ENCODE results near the gene GNB2. TPM values are rescaled to one million over a fixed set of nuclear protein-coding genes. Genes with fewer than 3 reads are reported as not detected.

GNB2 gene
- total and polyA plus RNA-seq, 2 donors from 2014 or later: 234 to 265 TPM

DNA sequence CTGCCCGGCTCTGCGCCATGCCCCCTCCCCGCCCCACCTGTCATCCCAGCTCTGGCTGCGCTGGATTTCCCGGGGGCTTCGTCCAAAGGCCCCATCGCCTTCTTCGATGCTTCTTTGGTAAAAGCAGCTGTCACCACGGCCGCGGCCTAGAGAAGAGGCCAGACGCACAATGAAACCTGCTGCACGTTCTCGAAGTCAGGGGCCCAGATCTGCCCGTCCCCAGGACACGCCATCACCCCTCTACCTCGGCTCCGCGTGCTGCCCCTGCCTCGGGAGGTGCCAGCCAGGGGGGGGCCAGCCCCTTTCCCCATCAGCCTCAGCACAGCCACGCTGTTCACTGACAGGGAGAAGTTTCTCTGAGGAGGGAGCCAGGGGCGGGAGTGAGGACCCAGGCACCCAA lies 13.7 kb downstream of the GNB2 start:
- DNase-seq (no peak), FAIRE-seq (no peak)
- H3K27ac ChIP-seq (ENCODE audit: low read depth in 2 of 2, low read length in 2 of 2): no peak overlapping the region
- no peak overlapping the region for H3K4me3 ChIP-seq (ENCODE audit: low read length in 3 of 3)
- H3K36me3 ChIP-seq (ENCODE audit: control insufficient read depth in 2 of 3, insufficient read depth in 3 of 3, low read length in 3 of 3): peaks cover 2 to 26% (median 12%) of the 10 kb centered on the region in 3 donors
- TF ChIP-seq, protein P1, sequence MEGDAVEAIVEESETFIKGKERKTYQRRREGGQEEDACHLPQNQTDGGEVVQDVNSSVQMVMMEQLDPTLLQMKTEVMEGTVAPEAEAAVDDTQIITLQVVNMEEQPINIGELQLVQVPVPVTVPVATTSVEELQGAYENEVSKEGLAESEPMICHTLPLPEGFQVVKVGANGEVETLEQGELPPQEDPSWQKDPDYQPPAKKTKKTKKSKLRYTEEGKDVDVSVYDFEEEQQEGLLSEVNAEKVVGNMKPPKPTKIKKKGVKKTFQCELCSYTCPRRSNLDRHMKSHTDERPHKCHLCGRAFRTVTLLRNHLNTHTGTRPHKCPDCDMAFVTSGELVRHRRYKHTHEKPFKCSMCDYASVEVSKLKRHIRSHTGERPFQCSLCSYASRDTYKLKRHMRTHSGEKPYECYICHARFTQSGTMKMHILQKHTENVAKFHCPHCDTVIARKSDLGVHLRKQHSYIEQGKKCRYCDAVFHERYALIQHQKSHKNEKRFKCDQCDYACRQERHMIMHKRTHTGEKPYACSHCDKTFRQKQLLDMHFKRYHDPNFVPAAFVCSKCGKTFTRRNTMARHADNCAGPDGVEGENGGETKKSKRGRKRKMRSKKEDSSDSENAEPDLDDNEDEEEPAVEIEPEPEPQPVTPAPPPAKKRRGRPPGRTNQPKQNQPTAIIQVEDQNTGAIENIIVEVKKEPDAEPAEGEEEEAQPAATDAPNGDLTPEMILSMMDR (IDR thresholded peaks at IDR 0.05; ENCODE audit: borderline replicate concordance, extremely low read depth, insufficient read depth): no peak
- H3K9me3 ChIP-seq (ENCODE audit: control insufficient read depth in 2 of 3, insufficient read depth in 1 of 3, low read length in 3 of 3): no peaks in the 10 kb centered on the region
- H3K9ac ChIP-seq (ENCODE audit: low read length in 3 of 3): no peak overlapping the region
- H3K4me1 ChIP-seq (ENCODE audit: control insufficient read depth in 2 of 3, insufficient read depth in 2 of 3, low read depth in 1 of 3, low read length in 3 of 3): peaks cover 0 to 16% (median 8%) of the 10 kb centered on the region in 3 donors
- H3K27me3 ChIP-seq (ENCODE audit: control insufficient read depth, insufficient read depth, low read length): no peaks in the 10 kb centered on the region
- intact Hi-C loops (cut with DNase I): loop anchor here (10.0 kb wide), 2 partner anchors 112 to 222 kb away; partner anchors contain the start of genes SAP25 and SPACDR

DNA sequence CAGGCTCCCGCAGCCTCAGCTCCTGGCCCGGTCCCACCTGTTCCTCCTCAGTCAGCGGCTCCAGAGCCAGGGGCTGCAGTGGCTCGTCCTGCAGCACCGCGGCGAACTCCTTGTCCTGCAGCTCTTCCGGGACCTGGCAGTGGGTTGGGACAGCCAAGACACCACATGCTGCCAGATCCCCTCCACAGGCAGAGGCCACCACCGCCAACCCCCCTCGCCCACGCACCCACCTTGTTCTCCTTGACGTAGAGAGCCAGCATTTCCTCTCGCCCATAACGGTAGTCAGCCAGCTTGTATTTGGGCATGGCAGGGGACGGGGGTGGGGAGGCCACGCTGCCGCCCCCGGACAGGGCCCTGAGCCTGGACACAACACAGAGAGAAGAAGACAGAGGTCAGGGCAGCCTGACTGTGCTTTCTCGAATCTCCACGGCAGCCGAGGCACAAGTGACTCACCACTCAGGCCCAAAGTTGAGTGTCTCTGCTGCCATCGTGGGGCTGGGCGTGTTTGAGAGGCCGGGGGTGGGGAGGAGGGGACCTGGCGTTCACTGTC lies 14.3 kb downstream of the GNB2 start:
- H3K9me3 ChIP-seq (ENCODE audit: control insufficient read depth in 2 of 3, insufficient read depth in 1 of 3, low read length in 3 of 3): no peaks in the 10 kb centered on the region
- H3K36me3 ChIP-seq (ENCODE audit: control insufficient read depth in 2 of 3, insufficient read depth in 3 of 3, low read length in 3 of 3): peaks cover 2 to 26% (median 12%) of the 10 kb centered on the region in 3 donors
- FAIRE-seq (no peak), DNase-seq (peak in 1 of 5 donors; percentile 68)
- no peak overlapping the region for H3K27ac ChIP-seq (ENCODE audit: low read depth in 2 of 2, low read length in 2 of 2)
- H3K9ac ChIP-seq (ENCODE audit: low read length in 3 of 3): no peak overlapping the region
- H3K4me3 ChIP-seq (ENCODE audit: low read length in 3 of 3): no peak overlapping the region
- intact Hi-C loops (cut with DNase I): loop anchor here (10.0 kb wide), 2 partner anchors 113 to 223 kb away; partner anchors contain the start of genes SAP25 and SPACDR
- TF ChIP-seq, protein P1 (IDR thresholded peaks at IDR 0.05; ENCODE audit: borderline replicate concordance, extremely low read depth, insufficient read depth): no peak
- peaks cover 0 to 21% (median 13%) of the 10 kb centered on the region in 3 donors for H3K4me1 ChIP-seq (ENCODE audit: control insufficient read depth in 2 of 3, insufficient read depth in 2 of 3, low read depth in 1 of 3, low read length in 3 of 3)
- H3K27me3 ChIP-seq (ENCODE audit: control insufficient read depth, insufficient read depth, low read length): no peaks in the 10 kb centered on the region

DNA sequence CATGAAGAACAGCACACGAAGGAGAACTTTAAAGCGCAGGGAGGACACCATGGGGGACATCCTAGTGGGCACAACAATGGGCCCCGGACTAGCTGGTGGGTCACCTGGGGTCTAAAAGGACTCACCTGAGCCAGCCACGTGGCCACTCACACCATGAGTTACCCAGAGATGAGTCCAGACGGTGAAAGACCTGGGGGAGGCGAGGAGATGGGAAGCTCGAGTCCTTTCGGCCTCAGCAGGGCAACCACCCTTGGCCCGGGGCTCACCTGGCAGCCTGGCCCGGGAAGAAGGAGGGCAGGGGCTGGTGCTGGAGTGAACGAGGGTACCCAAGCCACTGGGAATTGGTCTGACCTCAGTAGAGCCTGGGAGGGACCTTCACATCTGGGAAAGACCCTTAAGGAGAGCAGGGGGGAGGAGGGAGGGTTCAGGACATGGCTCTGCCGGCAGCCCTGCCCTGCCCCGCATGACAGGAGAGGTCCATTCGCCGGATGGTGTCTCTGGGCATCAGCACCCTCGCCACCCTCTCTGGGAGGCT lies 14.9 kb downstream of the GNB2 start:
- Histone ChIP-seq H3K4me1 (ENCODE audit: control insufficient read depth in 2 of 3, insufficient read depth in 2 of 3, low read depth in 1 of 3, low read length in 3 of 3) (peaks cover 0 to 23% (median 15%) of the 10 kb centered on the region in 3 donors), H3K36me3 (ENCODE audit: control insufficient read depth in 2 of 3, insufficient read depth in 3 of 3, low read length in 3 of 3) (peaks cover 2 to 23% (median 12%) of the 10 kb centered on the region in 3 donors), H3K9me3 (ENCODE audit: control insufficient read depth in 2 of 3, insufficient read depth in 1 of 3, low read length in 3 of 3) (no peaks in the 10 kb centered on the region), H3K27ac (ENCODE audit: low read depth in 2 of 2, low read length in 2 of 2) (no peak overlapping the region), H3K27me3 (ENCODE audit: control insufficient read depth, insufficient read depth, low read length) (no peaks in the 10 kb centered on the region), H3K4me3 (ENCODE audit: low read length in 3 of 3) (no peak overlapping the region), H3K9ac (ENCODE audit: low read length in 3 of 3) (no peak overlapping the region)
- no peak for FAIRE-seq
- peak in 1 of 5 donors; percentile 69 for DNase-seq
- intact Hi-C loops (cut with DNase I): loop anchor here (10.0 kb wide), 2 partner anchors 114 to 224 kb away; partner anchors contain the start of genes SAP25 and SPACDR
- TF ChIP-seq, protein P1 (IDR thresholded peaks at IDR 0.05; ENCODE audit: borderline replicate concordance, extremely low read depth, insufficient read depth): no peak

All from kidney (tissue), 14 donors.